Measurements from ENCODE around the gene IFIT1. TPM values are rescaled to one million over a fixed set of nuclear protein-coding genes. Genes with fewer than 3 reads are reported as not detected.
A peak's percentile ranks its signal among the peaks of the same experiment; 100 is the strongest.
"Not testable (repeated sequence)": the region's sequence is repeated elsewhere in the genome, so short reads cannot be mapped to it uniquely, and the experiment has no call there.

IFIT1 gene
- total RNA-seq, 5 donors from 2014 or later (not counting 1 experiment from before 2014, with no cell fraction given) = 1.7 to 5.5 (median 3.0) TPM

DNA sequence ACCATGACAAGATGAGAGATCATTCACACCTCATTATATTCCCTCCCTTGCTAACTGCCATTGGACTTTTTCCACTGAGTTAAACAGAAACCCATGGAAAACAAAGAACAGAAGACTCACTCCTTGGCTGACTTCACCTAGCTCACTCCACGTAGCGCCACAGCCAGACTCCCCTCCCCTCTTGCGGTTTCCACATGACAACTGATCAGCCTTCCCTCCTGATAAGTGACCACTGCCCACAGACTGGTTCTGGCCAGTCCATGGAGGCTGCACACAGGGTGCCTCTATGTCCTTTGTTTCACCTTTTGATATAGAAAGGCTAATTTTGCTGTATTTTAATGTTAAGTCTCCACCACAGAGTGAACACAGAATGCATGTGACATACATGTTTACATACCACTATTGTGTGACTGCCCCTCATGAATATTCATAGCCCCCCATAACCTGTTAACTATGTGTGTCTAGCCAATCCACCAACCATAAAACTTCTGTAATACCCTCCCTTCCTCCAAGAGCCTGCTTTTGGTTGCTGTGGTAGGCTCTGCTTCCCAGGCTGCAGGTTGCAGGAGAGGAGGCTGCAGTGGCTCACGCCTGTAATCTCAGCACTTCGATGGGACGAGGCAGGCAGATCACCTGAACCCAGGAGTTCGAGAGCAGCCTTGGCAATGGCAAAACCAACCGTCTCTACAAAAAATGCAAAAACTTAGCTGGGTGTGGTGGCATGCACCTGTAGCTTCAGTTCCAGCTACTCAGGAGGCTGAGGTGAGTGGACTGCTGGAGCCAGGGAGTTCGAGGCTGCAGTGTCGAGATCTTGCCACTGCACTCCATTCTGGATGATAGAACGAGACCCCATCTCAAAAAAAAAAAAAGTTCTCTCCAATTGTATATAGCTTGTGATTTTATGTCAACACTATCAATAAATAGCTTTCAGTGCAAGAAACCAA, 12.0 kb downstream of the IFIT1 start:
- Mint-ChIP-seq H3K36me3 (peaks cover 60% of the 10 kb centered on the region), H3K4me1 (peaks cover 12 to 29% (median 26%) of the 10 kb centered on the region in 3 donors), H3K4me3 (no peak overlapping the region), H3K27me3 (no peaks in the 10 kb centered on the region), H3K9me3 (no peaks in the 10 kb centered on the region), H3K27ac (peak overlapping the region; percentile 37 to 72)
- DNase-seq (no peak), ATAC-seq (replicated peaks in 1 of 4) (no peak)
- WGBS (ENCODE audit: insufficient coverage) = 89% methylated on average over 8 of the region's 11 CpGs
- Histone ChIP-seq H3K4me1 (ENCODE audit: control insufficient read depth in 1 of 2, extremely low read depth in 1 of 2, insufficient read depth in 2 of 2, low read length in 2 of 2) (no peaks in the 10 kb centered on the region), H3K27ac (ENCODE audit: low read length) (no peak overlapping the region), H3K9me3 (no peaks in the 10 kb centered on the region), H3K36me3 (ENCODE audit: control insufficient read depth in 2 of 2, extremely low read depth in 1 of 2, insufficient read depth in 1 of 2, low read length in 1 of 2) (peaks cover 3 to 9% of the 10 kb centered on the region in 2 donors), H3K27me3 (replicated peaks in 1 of 2; ENCODE audit: control insufficient read depth in 2 of 2, extremely low read depth in 1 of 2, insufficient read depth in 2 of 2, low read length in 1 of 2) (no peaks in the 10 kb centered on the region), H3K4me3 (ENCODE audit: control insufficient read depth in 1 of 2, extremely low read depth in 1 of 2, low read length in 1 of 2) (no peak overlapping the region)
- ChIA-PET POLR2A (no interaction called here), CTCF (interaction anchor here in 1 of 2 donors (0.6 to 1.0 kb wide), 3 partner anchors 10 to 19 kb away, joined by 3 to 6 read pairs (median 3); partner anchors contain the start of genes IFIT1 and IFIT5)

DNA sequence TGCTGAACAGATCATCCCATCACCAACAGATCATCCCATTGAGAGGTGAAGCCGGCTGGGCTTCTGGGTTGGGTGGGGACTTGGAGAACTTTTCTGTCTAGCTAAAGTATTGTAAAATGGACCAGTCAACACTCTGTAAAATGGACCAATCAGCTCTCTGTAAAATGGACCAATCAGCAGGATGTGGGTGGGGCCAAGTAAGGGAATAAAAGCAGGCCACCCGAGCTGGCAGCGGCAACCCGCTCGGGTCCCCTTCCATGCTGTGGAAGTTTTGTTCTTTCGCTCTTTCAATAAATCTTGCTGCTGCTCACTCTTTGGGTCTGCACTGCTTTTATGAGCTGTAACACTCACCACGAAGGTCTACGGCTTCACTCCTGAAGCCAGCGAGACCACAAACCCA, 13.8 kb downstream of the IFIT1 start:
- CTCF ChIA-PET; H3K27ac ChIP-seq (ENCODE audit: low read length); H3K4me3 ChIP-seq (ENCODE audit: control insufficient read depth in 1 of 2, extremely low read depth in 1 of 2, low read length in 1 of 2); DNase-seq; H3K27me3 ChIP-seq (replicated peaks in 1 of 2; ENCODE audit: control insufficient read depth in 2 of 2, extremely low read depth in 1 of 2, insufficient read depth in 2 of 2, low read length in 1 of 2); H3K36me3 ChIP-seq (ENCODE audit: control insufficient read depth in 2 of 2, extremely low read depth in 1 of 2, insufficient read depth in 1 of 2, low read length in 1 of 2); H3K4me3 Mint-ChIP-seq; H3K9me3 Mint-ChIP-seq; H3K4me1 ChIP-seq (ENCODE audit: control insufficient read depth in 1 of 2, extremely low read depth in 1 of 2, insufficient read depth in 2 of 2, low read length in 2 of 2); ATAC-seq (replicated peaks in 1 of 4); H3K27ac Mint-ChIP-seq; H3K9me3 ChIP-seq; H3K27me3 Mint-ChIP-seq: not testable (repeated sequence)
- WGBS (ENCODE audit: insufficient coverage) = 95% methylated on average over 8 of the region's 9 CpGs
- POLR2A ChIA-PET = interaction anchor here in 1 of 2 donors (0.6 kb wide), 1 partner anchor 117 kb away, joined by 3 read pairs; no protein-coding TSS in a partner anchor
- Mint-ChIP-seq H3K4me1 (peaks cover 6 to 21% (median 21%) of the 10 kb centered on the region in 3 donors), H3K36me3 (peaks cover 48% of the 10 kb centered on the region)

DNA sequence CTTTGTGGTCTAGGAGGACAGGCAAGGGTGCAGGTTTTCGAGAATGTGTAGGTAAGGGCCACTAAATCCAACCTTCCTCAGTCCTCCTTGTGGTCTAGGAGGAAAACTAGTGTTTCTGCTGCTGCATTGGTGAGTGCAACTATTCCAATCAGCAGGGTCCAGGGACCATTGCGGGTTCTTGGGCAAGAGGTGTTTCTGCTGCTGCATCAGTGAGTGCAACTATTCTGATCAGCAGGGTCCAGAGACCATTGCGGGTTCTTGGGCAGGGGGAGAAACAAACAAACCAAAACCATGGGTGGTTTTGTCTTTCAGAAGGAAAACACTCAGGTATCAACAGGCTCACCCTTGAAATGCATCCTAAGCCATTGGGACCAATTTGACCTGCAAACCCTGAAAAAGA, 15.4 kb downstream of the IFIT1 start:
- H3K9me3 ChIP-seq; H3K4me1 ChIP-seq (ENCODE audit: control insufficient read depth in 1 of 2, extremely low read depth in 1 of 2, insufficient read depth in 2 of 2, low read length in 2 of 2); DNase-seq; H3K27ac Mint-ChIP-seq; ATAC-seq (replicated peaks in 1 of 4); CTCF ChIA-PET; H3K27me3 Mint-ChIP-seq; H3K9me3 Mint-ChIP-seq; POLR2A ChIA-PET; H3K27ac ChIP-seq (ENCODE audit: low read length); H3K4me3 ChIP-seq (ENCODE audit: control insufficient read depth in 1 of 2, extremely low read depth in 1 of 2, low read length in 1 of 2); H3K27me3 ChIP-seq (replicated peaks in 1 of 2; ENCODE audit: control insufficient read depth in 2 of 2, extremely low read depth in 1 of 2, insufficient read depth in 2 of 2, low read length in 1 of 2); H3K36me3 ChIP-seq (ENCODE audit: control insufficient read depth in 2 of 2, extremely low read depth in 1 of 2, insufficient read depth in 1 of 2, low read length in 1 of 2); H3K4me3 Mint-ChIP-seq: not testable (repeated sequence)
- WGBS (ENCODE audit: insufficient coverage) = 94% methylated on average over 2 of the region's 3 CpGs
- Mint-ChIP-seq H3K36me3 (peaks cover 35% of the 10 kb centered on the region), H3K4me1 (peaks cover 20 to 24% (median 23%) of the 10 kb centered on the region in 3 donors)

DNA sequence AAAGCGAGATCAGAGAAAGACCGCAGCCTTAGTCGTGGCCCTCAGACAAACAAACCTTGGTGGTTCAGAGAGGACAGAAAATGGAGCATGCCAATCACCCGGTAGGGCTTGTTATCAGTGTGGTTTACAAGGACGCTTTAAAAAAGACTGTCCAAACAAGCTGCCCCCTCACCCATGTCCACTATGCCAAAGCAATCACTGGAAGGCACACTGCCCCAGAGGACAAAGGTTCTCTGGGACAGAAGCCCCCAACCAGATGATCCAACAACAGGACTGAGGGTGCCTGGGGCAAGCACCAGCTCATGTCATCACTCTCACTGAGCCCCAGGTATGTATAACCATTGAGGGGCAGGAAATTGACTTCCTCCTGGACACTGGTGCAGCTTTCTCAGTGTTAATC, 16.9 kb downstream of the IFIT1 start:
- H3K4me1 ChIP-seq (ENCODE audit: control insufficient read depth in 1 of 2, extremely low read depth in 1 of 2, insufficient read depth in 2 of 2, low read length in 2 of 2) = peaks cover 6 to 10% of the 10 kb centered on the region in 2 experiments
- Mint-ChIP-seq H3K4me1 (peaks cover 26 to 32% (median 30%) of the 10 kb centered on the region in 3 donors), H3K36me3 (peaks cover 22% of the 10 kb centered on the region)
- H3K4me3 ChIP-seq (ENCODE audit: control insufficient read depth in 1 of 2, extremely low read depth in 1 of 2, low read length in 1 of 2); H3K27me3 Mint-ChIP-seq; H3K27ac ChIP-seq (ENCODE audit: low read length); DNase-seq; H3K27ac Mint-ChIP-seq; POLR2A ChIA-PET; H3K36me3 ChIP-seq (ENCODE audit: control insufficient read depth in 2 of 2, extremely low read depth in 1 of 2, insufficient read depth in 1 of 2, low read length in 1 of 2); ATAC-seq (replicated peaks in 1 of 4); H3K27me3 ChIP-seq (replicated peaks in 1 of 2; ENCODE audit: control insufficient read depth in 2 of 2, extremely low read depth in 1 of 2, insufficient read depth in 2 of 2, low read length in 1 of 2); CTCF ChIA-PET; H3K9me3 ChIP-seq; H3K9me3 Mint-ChIP-seq; H3K4me3 Mint-ChIP-seq: not testable (repeated sequence)
- 100% methylated on average over 1 of the region's 5 CpGs for WGBS (ENCODE audit: insufficient coverage)

DNA sequence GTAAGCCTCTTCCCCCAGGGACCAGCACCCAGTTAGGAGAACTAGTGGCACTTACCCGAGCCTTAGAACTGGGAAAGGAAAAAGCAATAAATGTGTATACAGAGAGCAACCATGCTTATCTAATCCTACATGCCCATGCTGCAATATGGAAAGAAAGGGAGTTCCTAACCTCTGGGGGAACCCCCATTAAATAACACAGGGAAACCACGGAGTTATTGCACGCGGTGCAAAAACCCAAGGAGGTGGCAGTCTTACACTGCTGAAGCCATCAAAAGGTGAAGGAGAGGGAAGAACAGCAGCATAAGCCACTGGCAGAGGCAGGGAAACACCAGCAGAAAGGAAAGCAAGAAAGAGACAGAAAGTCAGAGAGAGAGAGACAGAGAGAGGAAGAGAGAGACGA, 18.1 kb downstream of the IFIT1 start:
- H3K4me1 ChIP-seq (ENCODE audit: control insufficient read depth in 1 of 2, extremely low read depth in 1 of 2, insufficient read depth in 2 of 2, low read length in 2 of 2) = peaks cover 6 to 15% of the 10 kb centered on the region in 2 experiments
- H3K27me3 Mint-ChIP-seq; CTCF ChIA-PET; H3K27ac ChIP-seq (ENCODE audit: low read length); H3K9me3 Mint-ChIP-seq; ATAC-seq (replicated peaks in 1 of 4); POLR2A ChIA-PET; H3K9me3 ChIP-seq; H3K4me3 Mint-ChIP-seq; H3K27me3 ChIP-seq (replicated peaks in 1 of 2; ENCODE audit: control insufficient read depth in 2 of 2, extremely low read depth in 1 of 2, insufficient read depth in 2 of 2, low read length in 1 of 2); H3K27ac Mint-ChIP-seq; H3K36me3 ChIP-seq (ENCODE audit: control insufficient read depth in 2 of 2, extremely low read depth in 1 of 2, insufficient read depth in 1 of 2, low read length in 1 of 2); DNase-seq; H3K4me3 ChIP-seq (ENCODE audit: control insufficient read depth in 1 of 2, extremely low read depth in 1 of 2, low read length in 1 of 2): not testable (repeated sequence)
- no CpG with 5 or more reads among the region's 5 CpGs for WGBS (ENCODE audit: insufficient coverage)
- Mint-ChIP-seq H3K4me1 (peaks cover 30 to 37% (median 33%) of the 10 kb centered on the region in 3 donors), H3K36me3 (peaks cover 12% of the 10 kb centered on the region)

DNA sequence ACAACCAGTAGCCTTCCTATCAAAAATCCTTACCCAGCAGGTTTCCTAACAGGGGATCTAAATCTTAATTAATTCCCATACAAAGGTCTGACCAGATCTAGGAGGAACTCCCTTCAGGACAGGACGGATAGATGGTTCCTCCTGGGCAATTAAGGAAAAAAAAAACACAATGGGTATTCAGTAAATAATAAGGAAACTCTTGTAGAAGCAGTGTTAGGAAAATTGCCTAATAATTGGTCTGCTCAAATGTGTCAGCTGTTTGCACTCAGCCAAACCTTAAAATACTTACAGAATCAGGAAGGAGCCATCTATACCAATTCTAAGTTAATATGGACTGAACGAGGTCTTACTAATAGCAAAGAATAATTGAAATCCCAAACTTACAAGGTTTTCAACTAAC, 18.7 kb downstream of the IFIT1 start:
- H3K27me3 ChIP-seq (replicated peaks in 1 of 2; ENCODE audit: control insufficient read depth in 2 of 2, extremely low read depth in 1 of 2, insufficient read depth in 2 of 2, low read length in 1 of 2); H3K9me3 ChIP-seq; H3K4me3 ChIP-seq (ENCODE audit: control insufficient read depth in 1 of 2, extremely low read depth in 1 of 2, low read length in 1 of 2); H3K36me3 ChIP-seq (ENCODE audit: control insufficient read depth in 2 of 2, extremely low read depth in 1 of 2, insufficient read depth in 1 of 2, low read length in 1 of 2); H3K27me3 Mint-ChIP-seq; H3K4me3 Mint-ChIP-seq; DNase-seq; H3K27ac ChIP-seq (ENCODE audit: low read length); H3K27ac Mint-ChIP-seq; H3K9me3 Mint-ChIP-seq; CTCF ChIA-PET; ATAC-seq (replicated peaks in 1 of 4); POLR2A ChIA-PET: not testable (repeated sequence)
- WGBS (ENCODE audit: insufficient coverage) = 100% methylated on average over 1 of the region's 2 CpGs
- H3K4me1 Mint-ChIP-seq = peaks cover 36 to 38% (median 38%) of the 10 kb centered on the region in 3 donors
- peaks cover 11% of the 10 kb centered on the region for H3K36me3 Mint-ChIP-seq
- H3K4me1 ChIP-seq (ENCODE audit: control insufficient read depth in 1 of 2, extremely low read depth in 1 of 2, insufficient read depth in 2 of 2, low read length in 2 of 2) = peaks cover 9 to 21% of the 10 kb centered on the region in 2 experiments

All from T-cell (primary cell).